SKM-1 treated with dmso at 0.1 percent for 144 hours (cell line): ENCODE measurements around the gene TRIM32.
"Not testable (repeated sequence)": the region's sequence is repeated elsewhere in the genome, so short reads cannot be mapped to it uniquely, and the experiment has no call there.

Experiments used
- DNase-seq: peaks from one replicate; lab custom pipeline; 2025; ENCODE audit not compliant: unreplicated experiment; lab: John Stamatoyannopoulos, UW

TRIM32 gene

GRCh38 chr9:116673375-116673774, 13.7 kb upstream of the TRIM32 start:
- DNase-seq = no peak

- no peak for DNase-seq
Observed at GRCh38 chr9:116674210-116674980, 12.7 kb upstream of the TRIM32 start.

GRCh38 chr9:116683535-116683934, 3.6 kb upstream of the TRIM32 start:
- DNase-seq = no peak

- no peak for DNase-seq
Observed at GRCh38 chr9:116685166-116685565, 1.9 kb upstream of the TRIM32 start.

GRCh38 chr9:116686135-116686534, 970 bp upstream of the TRIM32 start:
- DNase-seq = no peak

GRCh38 chr9:116686693-116687073, 422 bp upstream of the TRIM32 start:
- DNase-seq = no peak

- DNase-seq = no peak
Observed at GRCh38 chr9:116687754-116688135, 640 bp downstream of the TRIM32 start.

- DNase-seq = no peak
Observed at GRCh38 chr9:116688806-116689485, 1.8 kb downstream of the TRIM32 start.

- DNase-seq = no peak
Observed at GRCh38 chr9:116689486-116690032, 2.5 kb downstream of the TRIM32 start.

- not testable (repeated sequence) for DNase-seq
Observed at GRCh38 chr9:116690805-116691204, 3.7 kb downstream of the TRIM32 start.

- no peak for DNase-seq
Observed at GRCh38 chr9:116691607-116692006, 4.5 kb downstream of the TRIM32 start.

- DNase-seq = no peak
Observed at GRCh38 chr9:116692616-116693015, 5.5 kb downstream of the TRIM32 start.

GRCh38 chr9:116693233-116693731, 6.2 kb downstream of the TRIM32 start:
- DNase-seq = no peak

GRCh38 chr9:116694785-116695291, 7.7 kb downstream of the TRIM32 start:
- DNase-seq = no peak

- no peak for DNase-seq
Observed at GRCh38 chr9:116695438-116695837, 8.3 kb downstream of the TRIM32 start.

- DNase-seq = no peak
Observed at GRCh38 chr9:116697362-116697761, 10.3 kb downstream of the TRIM32 start.

- DNase-seq = no peak
Observed at GRCh38 chr9:116697887-116698286, 10.8 kb downstream of the TRIM32 start.

- no peak for DNase-seq
Observed at GRCh38 chr9:116700279-116700678, 13.2 kb downstream of the TRIM32 start.

GRCh38 chr9:116700882-116701865, 14.1 kb downstream of the TRIM32 start:
- no peak for DNase-seq

- no peak for DNase-seq
Observed at GRCh38 chr9:116701940-116702642, 15.0 kb downstream of the TRIM32 start.
